Esophagus squamous epithelium (tissue), 5 donors: ENCODE results near the gene EVA1B. TPM values are rescaled to one million over a fixed set of nuclear protein-coding genes. Genes with fewer than 3 reads are reported as not detected.

Experiments used
- DNase-seq: peaks from one replicate; lab custom pipeline; 2025; lab: John Stamatoyannopoulos, UW
- H3K27ac ChIP-seq, 4 donors: fragments of 200-600 bp; sonication (generic); one replicate each; pipeline ENCODE4 v1.5.1; 2016 to 2019; ENCODE audit warnings: mild to moderate bottlenecking in 1 of 4
- H3K27me3 ChIP-seq, 4 donors: fragments of 200-600 bp; sonication (generic); 1 replicate in 3 of 4; 2 replicates in 1 of 4; pipeline versions ENCODE4 v1.5.1 to v1.6.0; 2017 to 2021; ENCODE audit warnings: antibody characterized with exemption in 1 of 4
- H3K36me3 ChIP-seq, 3 donors: fragments of 200-600 bp; sonication (generic); one replicate each; pipeline ENCODE4 v1.5.1; 2016 to 2019
- H3K4me1 ChIP-seq, 3 donors: fragments of 200-600 bp; sonication (generic); one replicate each; pipeline ENCODE4 v1.5.1; 2017 to 2019
- H3K4me3 ChIP-seq, 4 donors: fragments of 200-600 bp; sonication (generic); 1 replicate in 3 of 4; 2 replicates in 1 of 4; pipeline ENCODE4 v1.5.1; 2016 to 2019; ENCODE audit warnings: mild to moderate bottlenecking in 2 of 4, moderate library complexity in 1 of 4
- H3K9me3 ChIP-seq, 3 donors: fragments of 200-600 bp; sonication (generic); one replicate each; pipeline ENCODE4 v1.5.1; 2016 to 2019
- POLR2A ChIP-seq, 4 donors: fragments of 450-650 bp; IDR thresholded peaks; one replicate each; pipeline ENCODE4 v1.6.1; 2017; ENCODE audit warnings: antibody characterized with exemption in 4 of 4, mild to moderate bottlenecking in 4 of 4, moderate library complexity in 3 of 4
- WGBS, 2 donors: methylation state at CpG; one replicate each; pipeline ENCODE4 v1.1.5; 2018; 5-methylcytosine and 5-hydroxymethylcytosine counted together
- intact Hi-C: fragments of 100-400 bp; cut with DNase I; formaldehyde crosslinking; loops from one replicate; pipeline ENCODE4 v1.15.0; 2022
- total RNA-seq, 4 donors: library from RNA; depleted of rRNA; stranded (reverse); fragments of >200 nt; gene quantifications; one replicate each; pipeline ENCODE4 v1.1.0, GENCODE V29; 2016
- TF ChIP-seq, protein P1 (sequence below), 6 experiments: fragments of 450-650 bp in 4 of 6; fragments of 200-600 bp in 2 of 6; sonication (generic) in 2 of 6; IDR thresholded peaks; one replicate each; pipeline ENCODE4 v1.5.1; 2016 to 2019; ENCODE audit warnings: antibody characterized with exemption in 6 of 6, mild to moderate bottlenecking in 4 of 6, moderate library complexity in 4 of 6
- donor health status: DM: yes; HTN: yes; CAD: no.

Gene EVA1B
- total RNA-seq, 4 donors from 2014 or later, result 7.5 to 22.1 (median 12.8) TPM

- peaks cover 0 to 7% (median 0%) of the 10 kb centered on the region in 4 donors for H3K27me3 ChIP-seq
- intact Hi-C loops, result no loop called here
- peak overlapping the region; percentile 77 to 93 (median 84) for H3K27ac ChIP-seq
- no peaks in the 10 kb centered on the region for H3K36me3 ChIP-seq
- no peaks in the 10 kb centered on the region for H3K9me3 ChIP-seq
- TF ChIP-seq POLR2A (IDR thresholded peaks at IDR 0.05), result no peak
- TF ChIP-seq, protein P1, sequence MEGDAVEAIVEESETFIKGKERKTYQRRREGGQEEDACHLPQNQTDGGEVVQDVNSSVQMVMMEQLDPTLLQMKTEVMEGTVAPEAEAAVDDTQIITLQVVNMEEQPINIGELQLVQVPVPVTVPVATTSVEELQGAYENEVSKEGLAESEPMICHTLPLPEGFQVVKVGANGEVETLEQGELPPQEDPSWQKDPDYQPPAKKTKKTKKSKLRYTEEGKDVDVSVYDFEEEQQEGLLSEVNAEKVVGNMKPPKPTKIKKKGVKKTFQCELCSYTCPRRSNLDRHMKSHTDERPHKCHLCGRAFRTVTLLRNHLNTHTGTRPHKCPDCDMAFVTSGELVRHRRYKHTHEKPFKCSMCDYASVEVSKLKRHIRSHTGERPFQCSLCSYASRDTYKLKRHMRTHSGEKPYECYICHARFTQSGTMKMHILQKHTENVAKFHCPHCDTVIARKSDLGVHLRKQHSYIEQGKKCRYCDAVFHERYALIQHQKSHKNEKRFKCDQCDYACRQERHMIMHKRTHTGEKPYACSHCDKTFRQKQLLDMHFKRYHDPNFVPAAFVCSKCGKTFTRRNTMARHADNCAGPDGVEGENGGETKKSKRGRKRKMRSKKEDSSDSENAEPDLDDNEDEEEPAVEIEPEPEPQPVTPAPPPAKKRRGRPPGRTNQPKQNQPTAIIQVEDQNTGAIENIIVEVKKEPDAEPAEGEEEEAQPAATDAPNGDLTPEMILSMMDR (IDR thresholded peaks at IDR 0.05), result no peak
- H3K4me1 ChIP-seq, result peaks cover 14 to 43% (median 26%) of the 10 kb centered on the region in 3 donors
- 17 to 52% methylated on average over 1 to 4 of the region's 67 CpGs for WGBS, 2 donors
- DNase-seq, result no peak
- peak overlapping the region; percentile 45 to 85 (median 63) for H3K4me3 ChIP-seq
Measured at GRCh38 chr1:36322041-36322785, 1.2 kb downstream of the EVA1B start.

DNA sequence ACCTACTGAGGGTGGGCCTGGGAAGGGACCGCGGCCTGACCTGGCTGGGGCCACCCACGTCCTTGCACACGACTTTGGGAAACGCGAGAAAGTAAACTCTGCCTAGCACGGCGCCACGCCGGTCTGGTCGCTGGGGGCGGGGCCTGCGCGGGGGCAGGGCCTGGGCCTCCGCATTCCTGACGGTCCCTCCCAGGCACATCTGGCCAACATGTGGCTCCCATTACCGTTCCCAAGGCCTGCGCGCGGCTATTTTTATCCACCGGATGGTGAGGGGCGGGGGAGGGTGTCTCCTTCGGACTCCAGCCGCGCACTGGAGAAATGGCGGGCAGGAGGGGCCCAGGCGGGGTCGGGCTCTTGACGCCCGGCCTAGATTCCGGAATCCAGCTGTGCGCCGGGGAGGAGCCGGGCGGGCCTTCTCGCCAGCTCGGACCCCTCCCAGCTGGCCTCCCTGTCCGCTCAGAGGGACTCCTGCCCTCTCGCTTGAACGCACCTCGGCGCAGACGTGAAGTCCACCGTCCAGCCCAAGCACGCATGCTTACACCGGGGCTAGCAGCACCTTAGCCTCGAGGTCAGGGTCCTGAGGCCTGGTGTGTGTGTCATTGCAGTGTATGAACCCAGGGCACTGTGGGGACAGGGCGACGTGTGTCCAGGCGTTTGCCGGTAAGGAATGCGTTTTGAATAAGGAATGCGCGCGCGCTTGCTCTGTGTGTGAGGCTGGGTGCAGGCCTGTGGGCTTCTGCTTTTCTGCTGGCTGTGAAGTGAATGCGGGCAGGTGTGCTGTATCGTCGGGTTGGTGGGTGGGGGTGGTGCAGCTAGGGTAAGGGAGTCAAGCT lies 2.1 kb downstream of the EVA1B start:
- H3K36me3 ChIP-seq, result no peaks in the 10 kb centered on the region
- H3K4me3 ChIP-seq, result peak overlapping the region; percentile 6 to 85 (median 56)
- peak overlapping the region; percentile 26 to 93 (median 84) for H3K27ac ChIP-seq
- H3K4me1 ChIP-seq, result peaks cover 14 to 43% (median 26%) of the 10 kb centered on the region in 3 donors
- no peak for DNase-seq
- intact Hi-C loops, result no loop called here
- TF ChIP-seq, protein P1 (IDR thresholded peaks at IDR 0.05), result no peak
- no peak for TF ChIP-seq POLR2A (IDR thresholded peaks at IDR 0.05)
- H3K9me3 ChIP-seq, result no peaks in the 10 kb centered on the region
- 57 to 77% methylated on average over 6 to 11 of the region's 59 CpGs for WGBS, 2 donors
- peaks cover 0 to 7% (median 0%) of the 10 kb centered on the region in 4 donors for H3K27me3 ChIP-seq

GRCh38 chr1:36320767-36321118 lies 2.7 kb downstream of the EVA1B start:
- DNase-seq, result no peak
- Histone ChIP-seq H3K9me3 (no peaks in the 10 kb centered on the region), H3K27ac (peak overlapping the region; percentile 26 to 93 (median 84)), H3K4me1 (peaks cover 14 to 43% (median 26%) of the 10 kb centered on the region in 3 donors), H3K4me3 (peak overlapping the region; percentile 6 to 85 (median 56)), H3K27me3 (peaks cover 0 to 7% (median 0%) of the 10 kb centered on the region in 4 donors), H3K36me3 (no peaks in the 10 kb centered on the region)
- 60% methylated on average over 1 of the region's 23 CpGs; no CpG with 5 or more reads in 1 of the 2 donors for WGBS, 2 donors
- intact Hi-C loops, result no loop called here
- TF ChIP-seq, protein P1 (IDR thresholded peaks at IDR 0.05), result no peak
- TF ChIP-seq POLR2A (IDR thresholded peaks at IDR 0.05), result no peak

DNA sequence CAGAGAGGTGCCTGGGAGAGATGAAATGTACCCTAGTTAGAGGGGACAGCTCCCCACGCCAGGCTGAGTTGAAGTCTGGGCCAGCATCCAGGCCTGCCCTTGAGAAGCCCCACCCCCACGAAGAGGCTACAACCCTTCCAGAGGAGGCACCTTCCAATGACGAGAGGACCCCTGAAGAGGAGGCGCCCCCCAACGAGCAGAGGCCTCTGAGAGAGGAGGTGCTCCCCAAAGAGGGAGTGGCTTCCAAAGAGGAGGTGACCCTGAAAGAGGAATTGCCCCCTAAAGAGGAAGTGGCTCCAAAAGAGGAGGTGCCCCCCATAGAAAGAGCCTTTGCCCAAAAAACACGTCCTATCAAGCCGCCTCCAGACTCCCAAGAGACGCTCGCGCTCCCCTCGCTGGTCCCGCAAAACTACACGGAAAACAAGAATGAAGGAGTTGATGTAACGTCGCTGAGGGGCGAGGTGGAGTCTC lies 3.1 kb downstream of the EVA1B start:
- Histone ChIP-seq H3K4me1 (peaks cover 14 to 43% (median 26%) of the 10 kb centered on the region in 3 donors), H3K27ac (peak overlapping the region in 3 of 4 donors; percentile 78 to 93 (median 91)), H3K27me3 (peaks cover 0 to 7% (median 0%) of the 10 kb centered on the region in 4 donors), H3K9me3 (no peaks in the 10 kb centered on the region), H3K4me3 (peak overlapping the region in 3 of 4 donors; percentile 35 to 85 (median 76)), H3K36me3 (no peaks in the 10 kb centered on the region)
- 50 to 55% methylated on average over 3 to 9 of the region's 16 CpGs for WGBS, 2 donors
- no peak for TF ChIP-seq POLR2A (IDR thresholded peaks at IDR 0.05)
- DNase-seq, result no peak
- intact Hi-C loops, result no loop called here

- H3K4me1 ChIP-seq, result peaks cover 16 to 25% (median 17%) of the 10 kb centered on the region in 3 donors
- H3K36me3 ChIP-seq, result peaks cover 0 to 24% (median 0%) of the 10 kb centered on the region in 3 donors
- no peaks in the 10 kb centered on the region for H3K27me3 ChIP-seq
- intact Hi-C loops, result no loop called here
- H3K9me3 ChIP-seq, result no peaks in the 10 kb centered on the region
- DNase-seq, result no peak
- TF ChIP-seq, protein P1 (IDR thresholded peaks at IDR 0.05), result no peak
- no peak for TF ChIP-seq POLR2A (IDR thresholded peaks at IDR 0.05)
- H3K27ac ChIP-seq, result no peak overlapping the region
- H3K4me3 ChIP-seq, result no peak overlapping the region
- WGBS, 2 donors, result 95 to 100% methylated on average over 6 to 7 of the region's 7 CpGs
Measured at GRCh38 chr1:36309397-36309796, 14.0 kb downstream of the EVA1B start.
